Esophagus (tissue), 2 donors: ENCODE measurements around the gene FRMD4A. TPM values are rescaled to one million over a fixed set of nuclear protein-coding genes. Genes with fewer than 3 reads are reported as not detected.

Experiments used
- H3K27ac ChIP-seq, 2 donors: one replicate each; pipeline ENCODE4 v1.5.1; 2013; ENCODE audit warnings: low read depth in 2 of 2, mild to moderate bottlenecking in 2 of 2, inconsistent platforms in 1 of 2, low read length in 1 of 2, moderate library complexity in 1 of 2
- H3K27me3 ChIP-seq, 2 donors: one replicate each; pipeline ENCODE4 v1.6.1; 2013; ENCODE audit warnings: low read length in 2 of 2, control low read depth in 1 of 2, mild to moderate bottlenecking in 1 of 2; ENCODE audit not compliant: insufficient read depth in 2 of 2, control insufficient read depth in 1 of 2
- H3K36me3 ChIP-seq, 2 donors: one replicate each; pipeline ENCODE4 v1.6.1; 2013; ENCODE audit warnings: low read length in 1 of 2; ENCODE audit not compliant: control insufficient read depth in 2 of 2, insufficient read depth in 2 of 2
- H3K4me1 ChIP-seq, 2 donors: one replicate each; pipeline ENCODE4 v1.6.1; 2013; ENCODE audit warnings: low read length in 1 of 2; ENCODE audit not compliant: control insufficient read depth in 2 of 2, insufficient read depth in 2 of 2
- H3K4me3 ChIP-seq, 2 donors: one replicate each; pipeline ENCODE4 v1.5.1; 2013; ENCODE audit warnings: low read length in 2 of 2, mild to moderate bottlenecking in 2 of 2, low read depth in 1 of 2, moderate library complexity in 1 of 2
- H3K9me3 ChIP-seq, 2 donors: one replicate each; pipeline ENCODE4 v1.6.1; 2013; ENCODE audit warnings: mild to moderate bottlenecking in 2 of 2, low read depth in 1 of 2, low read length in 1 of 2, moderate library complexity in 1 of 2; ENCODE audit not compliant: control insufficient read depth in 2 of 2, insufficient read depth in 1 of 2
- WGBS, 2 donors: extraction: QIAGEN DNeasy Blood & Tissue Kit; methylation state at CpG; one replicate each; pipeline ENCODE4 v1.1.7; 2013; 5-methylcytosine and 5-hydroxymethylcytosine counted together
- polyA plus RNA-seq, 2 donors: library from polyadenylated mRNA; stranded (reverse); fragments of 200-250 nt; gene quantifications; one replicate each; pipeline ENCODE4 v1.2.3, GENCODE V29; 2013
- donor health status: healthy with polysubstance abuse.
- donor health status: Bipolar disorder and iron deficiency.

FRMD4A gene
- polyA plus RNA-seq, 2 donors: 9.3 to 12.6 TPM

DNA sequence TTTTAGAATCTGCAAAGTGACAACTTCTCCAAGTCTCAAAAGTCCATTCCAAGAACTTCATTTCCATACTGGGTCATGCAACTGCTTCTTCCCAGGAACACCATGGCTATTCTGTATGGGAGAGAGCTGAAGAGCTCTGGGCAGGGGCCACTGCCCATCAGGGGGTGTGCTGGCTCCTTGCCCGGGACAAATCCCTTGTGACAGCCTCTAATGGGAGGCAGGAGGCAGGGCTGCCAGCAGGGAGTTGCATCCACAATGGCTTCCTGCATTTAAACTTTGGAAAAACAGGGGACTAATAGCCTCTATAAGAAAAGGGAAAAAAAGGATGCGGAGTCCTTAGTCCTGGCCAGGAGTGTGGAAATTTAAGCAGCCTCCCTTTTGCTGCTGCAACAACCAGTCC lies 18.4 kb upstream of the FRMD4A start:
- 66 to 72% methylated on average over 2 of the region's 2 CpGs for WGBS, 2 donors
- Histone ChIP-seq H3K9me3 (no peaks in the 10 kb centered on the region), H3K4me1 (no peaks in the 10 kb centered on the region), H3K27ac (no peak overlapping the region), H3K36me3 (no peaks in the 10 kb centered on the region), H3K4me3 (no peak overlapping the region), H3K27me3 (no peaks in the 10 kb centered on the region)

- Histone ChIP-seq H3K4me3 (no peak overlapping the region), H3K27me3 (no peaks in the 10 kb centered on the region), H3K36me3 (no peaks in the 10 kb centered on the region), H3K4me1 (peaks cover 0 to 2% of the 10 kb centered on the region in 2 donors), H3K27ac (no peak overlapping the region), H3K9me3 (peaks cover 0 to 2% of the 10 kb centered on the region in 2 donors)
- 78 to 83% methylated on average over 2 of the region's 2 CpGs for WGBS, 2 donors
Measured at GRCh38 chr10:14345262-14345661, 14.5 kb upstream of the FRMD4A start.

- H3K4me1 ChIP-seq: peaks cover 0 to 2% of the 10 kb centered on the region in 2 donors
- H3K4me3 ChIP-seq: no peak overlapping the region
- no peaks in the 10 kb centered on the region for H3K27me3 ChIP-seq
- H3K27ac ChIP-seq: no peak overlapping the region
- no peaks in the 10 kb centered on the region for H3K36me3 ChIP-seq
- peaks cover 0 to 2% of the 10 kb centered on the region in 2 donors for H3K9me3 ChIP-seq
- 90 to 92% methylated on average over 6 of the region's 6 CpGs for WGBS, 2 donors
Measured at GRCh38 chr10:14340051-14340744, 9.5 kb upstream of the FRMD4A start.

DNA sequence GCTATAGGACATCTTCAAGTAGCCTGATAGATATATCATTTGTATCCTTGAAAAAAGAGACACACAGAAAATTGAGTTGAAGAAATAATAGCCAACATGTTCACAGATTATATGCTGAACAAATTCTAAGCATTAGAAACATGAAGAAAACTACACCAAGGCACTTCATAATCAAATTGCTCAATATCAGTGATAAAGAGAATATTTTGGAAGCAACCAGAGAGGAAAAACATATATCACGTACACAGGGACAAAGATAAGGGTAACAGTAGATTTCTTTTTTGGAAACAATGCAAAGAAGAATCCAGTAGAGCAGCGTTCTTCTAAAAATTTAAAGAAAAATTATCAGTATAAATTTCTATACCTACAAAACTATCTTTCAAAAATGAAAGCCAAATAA lies 6.0 kb upstream of the FRMD4A start:
- Histone ChIP-seq H3K27me3 (no peaks in the 10 kb centered on the region), H3K9me3 (peaks cover 0 to 2% of the 10 kb centered on the region in 2 donors), H3K36me3 (no peaks in the 10 kb centered on the region), H3K4me1 (peaks cover 0 to 2% of the 10 kb centered on the region in 2 donors), H3K4me3 (no peak overlapping the region), H3K27ac (no peak overlapping the region)
- WGBS, 2 donors: 88 to 90% methylated on average over 2 of the region's 2 CpGs

DNA sequence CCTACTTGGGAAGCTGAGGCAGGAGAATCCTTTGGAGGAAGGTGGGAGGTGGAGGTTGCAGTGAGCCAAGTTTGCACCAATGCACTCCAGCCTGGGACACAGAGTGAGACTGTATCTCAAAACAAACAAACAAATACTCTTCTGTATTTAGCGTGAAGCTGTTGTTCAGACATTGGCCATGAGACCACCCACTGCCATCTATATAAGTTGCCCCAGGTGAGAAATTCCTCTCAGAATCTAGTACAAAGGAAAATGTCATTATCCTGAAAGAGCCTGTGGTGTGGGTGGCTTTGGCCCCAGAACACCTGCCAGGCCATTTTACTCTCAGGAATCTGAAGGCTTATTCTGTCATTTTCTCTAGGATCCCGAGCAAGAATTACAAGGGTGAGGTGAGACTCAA lies 4.0 kb upstream of the FRMD4A start:
- Histone ChIP-seq H3K4me3 (no peak overlapping the region), H3K27me3 (peaks cover 0 to under 1% of the 10 kb centered on the region in 2 donors), H3K4me1 (no peaks in the 10 kb centered on the region), H3K9me3 (peaks cover 0 to 1% of the 10 kb centered on the region in 2 donors), H3K27ac (no peak overlapping the region), H3K36me3 (no peaks in the 10 kb centered on the region)
- 81 to 87% methylated on average over 2 of the region's 2 CpGs for WGBS, 2 donors

DNA sequence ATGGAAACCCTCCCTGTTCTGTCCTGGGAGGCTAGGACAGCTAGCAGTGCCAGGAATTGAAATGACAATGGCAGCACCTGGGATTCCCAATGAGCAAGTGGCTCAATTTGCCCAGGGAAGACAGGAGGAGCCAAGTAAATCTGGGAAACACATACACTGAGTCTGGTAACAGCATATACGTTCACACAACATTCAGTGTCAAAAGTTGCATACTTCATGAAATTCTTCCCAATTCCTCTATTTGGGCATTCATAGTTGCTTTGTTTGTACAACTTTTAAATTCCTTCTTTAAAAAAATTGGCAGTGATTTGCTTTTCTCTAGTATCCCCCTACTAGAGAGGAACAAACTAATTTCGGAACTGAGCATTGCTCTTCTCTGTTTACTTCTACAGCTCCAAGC lies 2.9 kb upstream of the FRMD4A start:
- WGBS, 2 donors: 85 to 88% methylated on average over 2 of the region's 2 CpGs
- Histone ChIP-seq H3K4me1 (no peaks in the 10 kb centered on the region), H3K27ac (no peak overlapping the region), H3K4me3 (no peak overlapping the region), H3K27me3 (peaks cover 0 to 4% of the 10 kb centered on the region in 2 donors), H3K9me3 (peaks cover 0 to 2% of the 10 kb centered on the region in 2 donors), H3K36me3 (no peaks in the 10 kb centered on the region)

- Histone ChIP-seq H3K4me3 (no peak overlapping the region), H3K9me3 (peaks cover 0 to 2% of the 10 kb centered on the region in 2 donors), H3K27me3 (peaks cover 0 to 4% of the 10 kb centered on the region in 2 donors), H3K27ac (no peak overlapping the region), H3K36me3 (no peaks in the 10 kb centered on the region), H3K4me1 (no peaks in the 10 kb centered on the region)
- WGBS, 2 donors: 70 to 76% methylated on average over 3 of the region's 3 CpGs
Measured at GRCh38 chr10:14332903-14333302, 2.2 kb upstream of the FRMD4A start.

- peaks cover 0 to 5% of the 10 kb centered on the region in 2 donors for H3K9me3 ChIP-seq
- H3K27me3 ChIP-seq: peaks cover 0 to 4% of the 10 kb centered on the region in 2 donors
- H3K4me1 ChIP-seq: no peaks in the 10 kb centered on the region
- no peak overlapping the region for H3K27ac ChIP-seq
- no peak overlapping the region for H3K4me3 ChIP-seq
- no peaks in the 10 kb centered on the region for H3K36me3 ChIP-seq
- 61% methylated on average over 13 of the region's 13 CpGs for WGBS, 2 donors
Measured at GRCh38 chr10:14329746-14330173, 964 bp downstream of the FRMD4A start.

DNA sequence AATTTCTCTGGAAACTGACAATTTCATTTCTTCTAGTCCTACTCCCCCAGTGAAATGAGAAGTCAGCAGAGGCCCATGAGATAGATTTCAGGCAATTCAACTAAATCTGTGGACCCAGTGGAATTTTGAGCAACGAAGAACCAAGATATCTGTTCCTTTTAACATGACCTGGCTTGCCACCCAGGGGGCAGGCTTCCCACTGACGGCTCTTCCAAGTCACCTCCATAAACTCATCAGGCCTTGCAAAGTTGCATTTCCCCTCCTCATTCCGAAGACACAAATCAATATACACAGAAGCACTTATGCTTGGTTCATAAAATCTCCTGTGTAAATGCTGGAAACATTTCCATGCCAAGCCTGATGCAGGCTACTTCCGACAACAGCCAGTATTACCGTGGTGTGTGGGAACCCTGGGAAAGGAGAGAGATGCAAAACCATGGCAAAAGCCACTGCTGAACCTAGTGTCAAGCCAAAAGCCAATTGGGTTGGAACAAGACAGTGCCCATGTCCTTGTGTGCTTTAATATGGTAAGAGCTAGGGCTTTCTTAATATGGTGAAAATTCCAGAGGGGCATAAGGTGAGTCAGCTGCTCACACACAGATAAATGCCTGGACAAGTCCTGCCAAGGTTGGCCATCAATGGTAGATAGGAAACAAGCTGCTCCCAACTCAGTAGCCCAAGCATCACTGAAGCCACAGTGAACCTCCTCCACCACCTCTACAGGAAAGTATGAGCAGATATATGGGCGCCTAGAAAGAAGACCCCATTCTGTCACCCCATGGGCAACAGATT lies 1.6 kb downstream of the FRMD4A start:
- H3K27me3 ChIP-seq: peaks cover 0 to 4% of the 10 kb centered on the region in 2 donors
- 84 to 86% methylated on average over 6 of the region's 6 CpGs for WGBS, 2 donors
- H3K9me3 ChIP-seq: peaks cover 0 to 5% of the 10 kb centered on the region in 2 donors
- H3K4me3 ChIP-seq: no peak overlapping the region
- no peaks in the 10 kb centered on the region for H3K4me1 ChIP-seq
- H3K36me3 ChIP-seq: no peaks in the 10 kb centered on the region
- no peak overlapping the region for H3K27ac ChIP-seq
